Loucy (cell line): ENCODE results near the gene WWTR1.

Experiments
- H2AFZ ChIP-seq: fragments of 200-600 bp; sonication (generic); 2 replicates; pipeline ENCODE4 v1.6.0; 2016; ENCODE audit warnings: antibody characterized with exemption, mild to moderate bottlenecking, low read length, moderate library complexity
- H3F3A ChIP-seq: fragments of 200-600 bp; 2 replicates; pipeline ENCODE4 v1.6.0; 2016; ENCODE audit warnings: antibody characterized with exemption, low read depth, mild to moderate bottlenecking
- H3K27me3 ChIP-seq: fragments of 200-600 bp; sonication (generic); 2 replicates; pipeline ENCODE4 v1.6.1; 2014; ENCODE audit warnings: low read length, mild to moderate bottlenecking; ENCODE audit not compliant: insufficient read depth, poor library complexity, severe bottlenecking
- H3K36me3 ChIP-seq: fragments of 200-600 bp; sonication (generic); 2 replicates; pipeline ENCODE4 v1.6.1; 2016; ENCODE audit warnings: low read length; ENCODE audit not compliant: insufficient read depth
- H3K4me1 ChIP-seq: fragments of 200-600 bp; sonication (generic); 2 replicates; pipeline ENCODE4 v1.5.1; 2014; ENCODE audit warnings: low read length, mild to moderate bottlenecking; ENCODE audit not compliant: insufficient read depth, poor library complexity, severe bottlenecking
- H3K4me2 ChIP-seq: fragments of 200-600 bp; sonication (generic); 2 replicates; pipeline ENCODE4 v1.6.0; 2014; ENCODE audit warnings: antibody characterized with exemption, low read length, low read depth, mild to moderate bottlenecking; ENCODE audit not compliant: poor library complexity, severe bottlenecking
- H3K4me3 ChIP-seq: fragments of 200-600 bp; sonication (generic); 2 replicates; pipeline ENCODE4 v1.5.1; 2014; ENCODE audit warnings: low read length, mild to moderate bottlenecking, mixed read lengths; ENCODE audit not compliant: poor library complexity, severe bottlenecking
- H3K79me2 ChIP-seq: fragments of 200-600 bp; sonication (generic); 2 replicates; pipeline ENCODE4 v1.6.1; 2014; ENCODE audit warnings: low read length; ENCODE audit not compliant: insufficient read depth
- H3K9ac ChIP-seq: fragments of 200-600 bp; sonication (generic); 2 replicates; pipeline ENCODE4 v1.6.0; 2014; ENCODE audit warnings: mild to moderate bottlenecking, low read depth, low read length, moderate library complexity; ENCODE audit not compliant: poor library complexity, severe bottlenecking
- H3K9me2 ChIP-seq: fragments of 200-600 bp; sonication (generic); replicated peaks from 2 replicates; pipeline ENCODE4 v1.6.1; 2016; ENCODE audit warnings: low read depth, low read length, mixed read lengths
- H3K9me3 ChIP-seq: fragments of 200-600 bp; sonication (generic); 2 replicates; pipeline ENCODE4 v1.6.1; 2014; ENCODE audit warnings: mild to moderate bottlenecking, antibody characterized with exemption, low read length, low read depth; ENCODE audit not compliant: insufficient read depth
- H4K20me1 ChIP-seq: fragments of 200-600 bp; sonication (generic); 2 replicates; pipeline ENCODE4 v1.6.0; 2014; ENCODE audit warnings: antibody characterized with exemption, low read length, mild to moderate bottlenecking; ENCODE audit not compliant: insufficient read depth, poor library complexity, severe bottlenecking
- CTCF ChIP-seq: fragments of 200-600 bp; sonication (generic); conservative IDR thresholded peaks from 2 replicates; pipeline ENCODE4 v1.5.1; 2014; ENCODE audit warnings: mild to moderate bottlenecking, antibody characterized with exemption, low read length
- EZH2phosphoT487 ChIP-seq: fragments of 200-600 bp; IDR thresholded peaks from 2 replicates; pipeline ENCODE4 v1.6.1; 2018; ENCODE audit warnings: antibody characterized with exemption, mild to moderate bottlenecking, moderate library complexity, borderline replicate concordance

WWTR1 gene

GRCh38 chr3:149650828-149651227 lies 7.0 kb downstream of the WWTR1 start:
- H3K79me2 ChIP-seq: no peaks in the 10 kb centered on the region

DNA sequence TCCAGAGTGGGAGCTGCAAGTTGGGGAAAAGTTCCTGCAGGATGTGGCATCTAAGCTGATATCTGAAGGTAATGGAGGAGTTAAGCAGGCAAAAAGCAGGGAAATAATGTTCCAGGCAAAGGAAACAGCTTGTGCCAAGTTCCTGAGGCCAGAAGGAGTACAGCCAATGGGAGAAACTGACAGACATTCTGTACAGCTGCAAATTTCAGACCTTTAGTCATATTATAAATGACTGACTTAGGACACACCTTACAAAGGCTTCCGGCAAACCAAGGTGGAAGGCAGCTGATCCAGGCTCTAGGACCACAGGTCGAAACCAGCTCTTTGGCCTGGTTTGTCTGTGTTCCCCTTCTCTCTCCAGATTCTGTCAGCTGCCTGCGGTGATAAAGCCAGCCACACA lies 9.3 kb downstream of the WWTR1 start:
- Histone ChIP-seq H3K27me3 (no peaks in the 10 kb centered on the region), H3F3A (no peaks in the 10 kb centered on the region), H3K9ac (no peak overlapping the region), H3K9me2 (no peaks in the 10 kb centered on the region), H3K9me3 (no peaks in the 10 kb centered on the region), H3K4me1 (no peaks in the 10 kb centered on the region), H3K4me3 (no peak overlapping the region), H3K79me2 (no peaks in the 10 kb centered on the region), H2AFZ (no peak overlapping the region), H3K36me3 (no peaks in the 10 kb centered on the region), H3K4me2 (no peak overlapping the region), H4K20me1 (no peaks in the 10 kb centered on the region)
- no peak for TF ChIP-seq CTCF
- TF ChIP-seq EZH2phosphoT487: no peak

More at GRCh38 chr3:149650828-149651227, 7.0 kb downstream of the WWTR1 start:
- no peak overlapping the region for H3K4me2 ChIP-seq
- no peaks in the 10 kb centered on the region for H3K9me2 ChIP-seq
- H3K9me3 ChIP-seq: no peaks in the 10 kb centered on the region
- TF ChIP-seq EZH2phosphoT487 (no peak), CTCF (no peak)
- H3K4me1 ChIP-seq: no peaks in the 10 kb centered on the region
- no peaks in the 10 kb centered on the region for H3F3A ChIP-seq
- no peak overlapping the region for H3K4me3 ChIP-seq
- H3K27me3 ChIP-seq: no peaks in the 10 kb centered on the region
- no peak overlapping the region for H3K9ac ChIP-seq
- H4K20me1 ChIP-seq: no peaks in the 10 kb centered on the region
- H2AFZ ChIP-seq: no peak overlapping the region
- H3K36me3 ChIP-seq: no peaks in the 10 kb centered on the region

DNA sequence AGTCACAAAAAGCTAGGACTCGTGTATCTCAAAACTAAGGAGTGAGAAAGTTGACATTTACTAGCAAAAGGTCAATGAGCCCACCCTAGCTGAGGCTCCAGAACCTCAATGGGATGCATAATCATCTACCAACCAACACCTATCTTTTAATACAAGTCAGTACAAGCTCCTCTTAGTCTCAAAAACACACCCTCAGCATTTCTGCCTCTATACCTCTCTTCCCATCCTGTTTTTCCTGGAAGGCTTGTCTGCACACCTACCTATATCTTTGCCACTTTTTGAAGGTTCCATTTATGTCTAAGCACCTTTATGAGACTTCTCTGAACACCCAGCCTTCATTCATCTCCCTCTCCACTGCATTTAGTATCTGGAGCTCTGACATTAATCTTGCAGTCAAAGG lies 10.0 kb downstream of the WWTR1 start:
- Histone ChIP-seq H3K4me3 (no peak overlapping the region), H3K79me2 (no peaks in the 10 kb centered on the region), H3K9me3 (no peaks in the 10 kb centered on the region), H3K36me3 (no peaks in the 10 kb centered on the region), H3K9ac (no peak overlapping the region), H3F3A (no peaks in the 10 kb centered on the region), H4K20me1 (no peaks in the 10 kb centered on the region), H3K4me2 (no peak overlapping the region), H3K4me1 (no peaks in the 10 kb centered on the region), H3K9me2 (no peaks in the 10 kb centered on the region), H3K27me3 (no peaks in the 10 kb centered on the region), H2AFZ (no peak overlapping the region)
- no peak for TF ChIP-seq CTCF
- no peak for TF ChIP-seq EZH2phosphoT487
